Muscle layer of duodenum (tissue), 2 donors: ENCODE measurements around the gene ARPC5L.
A peak's percentile ranks its signal among the peaks of the same experiment; 100 is the strongest.
"Not testable (repeated sequence)": the region's sequence is repeated elsewhere in the genome, so short reads cannot be mapped to it uniquely, and the experiment has no call there.

Experiments
- H3K27ac ChIP-seq: one replicate; pipeline ENCODE4 v1.7.0; 2013; ENCODE audit warnings: mild to moderate bottlenecking, low read length
- H3K27me3 ChIP-seq: one replicate; pipeline ENCODE4 v1.7.0; 2013; ENCODE audit warnings: low read depth, mild to moderate bottlenecking, control low read depth, low read length
- H3K36me3 ChIP-seq, 2 donors: one replicate each; pipeline ENCODE4 v1.7.0; 2013; ENCODE audit warnings: low read length in 2 of 2, control low read depth in 1 of 2, mild to moderate bottlenecking in 1 of 2; ENCODE audit not compliant: insufficient read depth in 2 of 2, control insufficient read depth in 1 of 2
- H3K4me1 ChIP-seq, 2 donors: one replicate each; pipeline ENCODE4 v1.7.0; 2013; ENCODE audit warnings: low read length in 2 of 2, mild to moderate bottlenecking in 2 of 2, control low read depth in 1 of 2, moderate library complexity in 1 of 2; ENCODE audit not compliant: insufficient read depth in 2 of 2, control insufficient read depth in 1 of 2
- H3K4me3 ChIP-seq, 2 donors: one replicate each; pipeline ENCODE4 v1.7.0; 2013; ENCODE audit warnings: low read length in 2 of 2, low read depth in 1 of 2, mild to moderate bottlenecking in 1 of 2
- H3K9me3 ChIP-seq, 2 donors: one replicate each; pipeline ENCODE4 v1.7.0; 2013; ENCODE audit warnings: low read length in 2 of 2, control low read depth in 1 of 2, mild to moderate bottlenecking in 1 of 2; ENCODE audit not compliant: control insufficient read depth in 1 of 2
- donor health status: healthy.

ARPC5L gene

DNA sequence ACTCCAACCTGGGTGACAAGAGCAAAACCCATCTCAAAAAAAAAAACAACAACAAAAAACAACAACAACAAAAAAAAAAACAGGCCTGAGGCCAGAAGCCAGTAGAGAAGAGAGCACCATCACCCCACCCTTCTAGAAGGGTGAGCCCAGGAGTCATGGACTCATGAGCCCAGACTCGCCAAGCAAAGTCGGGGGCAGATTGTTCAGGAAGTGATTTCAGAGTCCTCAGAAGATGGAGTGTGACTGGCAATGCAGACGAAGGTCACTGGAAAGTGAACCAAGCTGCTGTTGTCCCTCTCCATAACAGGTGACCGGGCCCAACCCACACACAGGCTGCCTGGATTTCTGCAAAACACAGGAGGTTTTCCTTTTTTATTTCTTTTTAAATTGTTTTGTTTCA lies 17.6 kb upstream of the ARPC5L start:
- Histone ChIP-seq H3K4me3 (no peak overlapping the region), H3K4me1 (peaks cover 0 to 3% of the 10 kb centered on the region in 2 donors), H3K9me3 (no peaks in the 10 kb centered on the region), H3K36me3 (no peaks in the 10 kb centered on the region), H3K27me3 (no peaks in the 10 kb centered on the region), H3K27ac (no peak overlapping the region)

- not testable (repeated sequence) for H3K4me3 ChIP-seq, H3K4me1 ChIP-seq, H3K9me3 ChIP-seq, H3K36me3 ChIP-seq, H3K27ac ChIP-seq, H3K27me3 ChIP-seq
Measured at GRCh38 chr9:124846467-124846866, 15.5 kb upstream of the ARPC5L start.

DNA sequence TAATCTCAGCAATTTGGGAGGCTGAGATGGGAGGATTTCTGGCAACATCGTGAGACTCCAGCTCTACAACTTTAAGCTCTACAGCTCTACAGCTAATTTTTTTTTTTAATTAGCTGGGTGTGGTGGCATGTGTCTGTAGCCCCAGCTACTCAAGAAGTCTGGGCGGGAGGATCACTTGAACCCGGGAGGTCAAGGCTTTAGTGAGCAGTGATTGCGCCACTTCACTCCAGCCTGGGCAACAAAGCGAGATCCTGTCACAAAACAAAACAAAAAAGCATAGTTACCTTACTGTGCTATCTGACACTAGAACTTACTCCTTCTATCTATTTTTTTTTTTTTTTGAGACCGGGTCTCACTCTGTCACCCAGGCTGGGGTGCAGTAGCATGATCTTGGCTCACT lies 15.0 kb upstream of the ARPC5L start:
- Histone ChIP-seq H3K27me3 (no peaks in the 10 kb centered on the region), H3K9me3 (no peaks in the 10 kb centered on the region), H3K27ac (no peak overlapping the region), H3K36me3 (no peaks in the 10 kb centered on the region), H3K4me3 (no peak overlapping the region), H3K4me1 (peaks cover 0 to 4% of the 10 kb centered on the region in 2 donors)

DNA sequence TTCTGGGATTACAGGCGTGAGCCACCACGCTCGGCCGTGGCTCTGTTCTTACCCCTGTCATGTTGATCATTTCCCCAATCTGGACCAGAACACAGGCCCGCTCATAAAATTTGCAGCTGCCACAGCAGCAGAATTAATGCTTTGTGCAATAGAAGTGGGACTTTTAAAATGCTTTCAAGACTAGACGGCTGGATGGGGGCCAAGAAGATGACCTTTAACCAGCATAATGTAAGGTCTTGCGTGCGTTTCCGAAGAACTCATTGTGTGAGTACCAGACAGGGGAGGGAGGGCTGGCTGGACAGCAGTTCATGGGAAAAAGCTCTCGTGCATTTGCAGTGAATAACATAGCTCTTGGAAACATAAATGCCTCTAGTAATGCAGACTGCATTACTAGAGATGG lies 12.1 kb upstream of the ARPC5L start:
- Histone ChIP-seq H3K9me3 (no peaks in the 10 kb centered on the region), H3K36me3 (no peaks in the 10 kb centered on the region), H3K27ac (no peak overlapping the region), H3K4me1 (peaks cover 6 to 18% of the 10 kb centered on the region in 2 donors), H3K4me3 (no peak overlapping the region), H3K27me3 (no peaks in the 10 kb centered on the region)

GRCh38 chr9:124852121-124852828 lies 9.7 kb upstream of the ARPC5L start:
- no peaks in the 10 kb centered on the region for H3K9me3 ChIP-seq
- peak overlapping the region; percentile 55 for H3K4me3 ChIP-seq
- no peak overlapping the region for H3K27ac ChIP-seq
- peaks cover 6 to 18% of the 10 kb centered on the region in 2 donors for H3K4me1 ChIP-seq
- H3K27me3 ChIP-seq = no peaks in the 10 kb centered on the region
- H3K36me3 ChIP-seq = peaks cover 0 to 9% of the 10 kb centered on the region in 2 donors

DNA sequence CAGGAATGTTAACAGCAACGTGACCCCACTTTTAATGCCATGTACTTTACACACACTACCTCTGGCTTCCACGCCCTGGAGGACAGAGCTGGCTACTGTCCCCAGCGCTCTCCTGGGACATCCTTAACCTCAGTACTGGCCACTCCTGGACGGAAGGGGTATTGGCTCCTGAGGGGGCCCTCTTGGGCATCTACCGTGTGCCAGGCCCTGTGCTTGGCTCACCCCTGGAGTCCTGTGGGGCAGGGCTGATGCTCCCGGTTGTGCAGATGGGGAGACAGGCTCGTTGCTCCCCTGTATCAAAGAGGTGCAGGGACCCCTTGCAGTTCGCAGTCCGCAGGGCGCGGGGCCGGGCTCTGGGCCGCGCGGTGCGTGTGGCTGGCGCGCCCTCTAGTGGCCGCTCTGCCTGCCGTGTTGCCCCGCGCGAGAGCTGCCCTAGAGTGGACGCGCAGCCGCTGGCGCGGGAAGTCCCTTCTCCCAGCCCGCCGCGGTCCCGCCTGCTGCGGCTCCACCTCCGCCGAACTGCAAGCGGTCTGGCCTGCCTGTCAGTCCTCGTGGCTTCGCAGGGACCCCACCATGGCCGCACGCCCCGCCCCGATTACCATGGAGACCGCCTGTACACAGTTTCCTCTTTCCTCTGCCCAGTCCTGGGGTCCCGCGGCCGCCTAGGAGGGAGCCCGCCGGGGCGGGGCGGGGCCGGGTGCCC lies 8.9 kb upstream of the ARPC5L start, which contains the start of gene WDR38:
Gene WDR38 (plus strand): TSS at position 632 of the 703 bp plus-strand sequence. CDS start 72 bp downstream, outside the sequence.
- Histone ChIP-seq H3K4me1 (peaks cover 6 to 18% of the 10 kb centered on the region in 2 donors), H3K27ac (no peak within 1 kb of the TSS), H3K4me3 (peak within 1 kb of the TSS; percentile 55)

GRCh38 chr9:124853605-124854143 lies 8.3 kb upstream of the ARPC5L start:
- peak overlapping the region in 1 of 2 donors; percentile 55 for H3K4me3 ChIP-seq
- H3K36me3 ChIP-seq = peaks cover 14 to 23% of the 10 kb centered on the region in 2 donors
- H3K9me3 ChIP-seq = no peaks in the 10 kb centered on the region
- H3K4me1 ChIP-seq = peaks cover 6 to 18% of the 10 kb centered on the region in 2 donors
- no peak overlapping the region for H3K27ac ChIP-seq
- no peaks in the 10 kb centered on the region for H3K27me3 ChIP-seq

More for the DNA sequence above, 8.9 kb upstream of the ARPC5L start, which contains the start of gene WDR38:
- H3K36me3 ChIP-seq = peaks cover 7 to 16% of the 10 kb centered on the region in 2 donors
- H3K9me3 ChIP-seq = no peaks in the 10 kb centered on the region
- no peaks in the 10 kb centered on the region for H3K27me3 ChIP-seq

DNA sequence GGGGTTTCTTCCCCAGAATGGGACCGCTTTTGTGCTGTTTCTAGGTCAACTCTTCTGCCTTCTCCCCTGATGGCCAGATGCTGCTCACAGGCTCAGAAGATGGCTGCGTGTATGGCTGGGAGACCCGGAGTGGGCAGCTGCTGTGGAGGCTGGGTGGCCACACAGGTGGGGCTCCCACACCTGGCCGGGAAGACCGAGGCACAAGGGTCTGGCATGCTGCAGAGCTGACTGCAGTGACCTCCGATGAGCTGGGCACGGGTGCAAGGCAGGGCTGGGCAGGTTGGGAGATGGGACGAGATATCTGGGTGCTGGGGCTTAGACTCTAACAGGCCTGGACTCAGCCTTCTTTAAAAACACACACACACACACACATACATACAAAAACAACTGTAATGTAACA lies 7.8 kb upstream of the ARPC5L start:
- Histone ChIP-seq H3K27ac (no peak overlapping the region), H3K36me3 (peaks cover 19 to 28% of the 10 kb centered on the region in 2 donors), H3K27me3 (no peaks in the 10 kb centered on the region), H3K9me3 (no peaks in the 10 kb centered on the region), H3K4me1 (peaks cover 6 to 18% of the 10 kb centered on the region in 2 donors), H3K4me3 (no peak overlapping the region)

DNA sequence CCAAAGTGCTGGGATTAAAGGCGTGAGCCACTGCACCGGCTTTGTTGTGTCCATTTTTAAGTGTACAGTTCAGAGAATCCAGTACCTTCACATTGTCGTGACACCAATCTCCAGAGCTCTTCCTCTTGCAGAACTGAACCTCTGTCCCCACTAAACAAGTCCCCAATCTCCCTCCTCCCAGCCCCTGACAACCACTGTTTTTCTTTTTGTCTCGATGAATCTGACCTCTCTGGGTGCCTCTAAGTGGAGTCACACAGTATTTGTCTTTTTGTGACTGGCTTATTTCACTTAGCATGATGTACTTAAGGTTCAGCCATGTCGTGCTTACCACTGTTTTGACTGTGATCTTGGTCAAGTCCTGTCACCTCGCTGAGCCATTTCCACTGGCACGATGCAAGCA lies 7.1 kb upstream of the ARPC5L start:
- no peaks in the 10 kb centered on the region for H3K9me3 ChIP-seq
- no peaks in the 10 kb centered on the region for H3K27me3 ChIP-seq
- peaks cover 25 to 35% of the 10 kb centered on the region in 2 donors for H3K36me3 ChIP-seq
- H3K4me1 ChIP-seq = peaks cover 6 to 19% of the 10 kb centered on the region in 2 donors
- H3K27ac ChIP-seq = no peak overlapping the region
- H3K4me3 ChIP-seq = no peak overlapping the region

DNA sequence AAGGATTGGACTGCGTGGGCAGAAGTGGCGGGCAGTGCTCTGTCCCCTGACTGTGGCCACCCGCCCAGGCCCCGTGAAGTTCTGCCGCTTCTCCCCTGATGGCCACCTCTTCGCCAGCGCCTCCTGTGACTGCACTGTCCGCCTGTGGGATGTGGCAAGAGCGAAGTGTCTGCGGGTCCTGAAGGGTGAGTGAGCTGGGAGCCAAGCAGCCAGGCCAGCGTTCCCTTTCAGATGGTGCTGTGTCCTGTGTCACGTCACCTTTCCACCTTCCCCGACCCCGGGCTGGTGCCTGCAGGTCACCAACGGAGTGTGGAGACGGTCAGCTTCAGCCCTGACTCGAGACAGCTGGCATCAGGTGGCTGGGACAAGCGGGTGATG lies 6.4 kb upstream of the ARPC5L start:
- H3K27me3 ChIP-seq = no peaks in the 10 kb centered on the region
- no peak overlapping the region for H3K4me3 ChIP-seq
- peaks cover 32 to 42% of the 10 kb centered on the region in 2 donors for H3K36me3 ChIP-seq
- peaks cover 12 to 26% of the 10 kb centered on the region in 2 donors for H3K4me1 ChIP-seq
- no peak overlapping the region for H3K27ac ChIP-seq
- H3K9me3 ChIP-seq = no peaks in the 10 kb centered on the region

DNA sequence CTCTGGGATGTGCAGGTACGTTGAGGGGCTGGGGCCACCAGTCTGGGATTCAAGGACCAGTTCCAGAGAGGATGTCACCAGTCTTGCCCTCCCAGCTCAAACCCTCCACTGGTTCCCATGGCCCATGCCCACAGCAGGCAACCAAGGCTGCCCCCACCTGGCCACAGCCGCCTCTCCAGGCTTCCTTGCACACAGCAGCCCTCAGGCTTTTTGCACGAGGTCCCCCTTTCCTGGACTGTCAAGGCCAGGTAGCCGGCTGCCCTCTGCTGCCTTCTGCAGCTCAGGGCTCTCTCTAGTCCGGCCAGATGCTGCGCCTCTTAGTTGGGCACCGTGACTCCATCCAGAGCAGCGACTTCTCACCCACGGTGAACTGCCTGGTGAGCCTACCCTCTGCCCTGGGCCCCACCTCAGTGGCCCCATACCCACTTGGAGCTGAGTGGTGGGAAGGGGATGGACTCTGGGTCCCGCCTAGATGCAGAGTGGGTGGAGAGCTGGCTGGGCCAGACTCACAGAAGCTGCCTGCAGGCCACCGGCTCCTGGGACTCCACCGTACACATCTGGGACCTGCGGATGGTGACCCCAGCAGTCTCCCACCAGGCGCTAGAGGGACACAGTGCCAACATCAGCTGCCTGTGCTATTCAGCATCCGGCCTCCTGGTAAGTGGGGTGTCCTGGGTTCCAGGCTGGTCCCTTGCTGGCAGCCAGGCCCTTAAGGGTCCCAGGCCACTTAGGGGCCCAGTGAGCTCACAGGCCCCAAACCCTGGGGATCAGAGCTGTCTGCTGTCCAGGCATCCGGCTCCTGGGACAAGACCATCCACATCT lies 5.8 kb upstream of the ARPC5L start:
- Histone ChIP-seq H3K27me3 (no peaks in the 10 kb centered on the region), H3K27ac (no peak overlapping the region), H3K36me3 (peaks cover 35 to 42% of the 10 kb centered on the region in 2 donors), H3K4me1 (peaks cover 17 to 32% of the 10 kb centered on the region in 2 donors), H3K9me3 (no peaks in the 10 kb centered on the region), H3K4me3 (no peak overlapping the region)
